ENCODE results near the gene BDH1.

DNA sequence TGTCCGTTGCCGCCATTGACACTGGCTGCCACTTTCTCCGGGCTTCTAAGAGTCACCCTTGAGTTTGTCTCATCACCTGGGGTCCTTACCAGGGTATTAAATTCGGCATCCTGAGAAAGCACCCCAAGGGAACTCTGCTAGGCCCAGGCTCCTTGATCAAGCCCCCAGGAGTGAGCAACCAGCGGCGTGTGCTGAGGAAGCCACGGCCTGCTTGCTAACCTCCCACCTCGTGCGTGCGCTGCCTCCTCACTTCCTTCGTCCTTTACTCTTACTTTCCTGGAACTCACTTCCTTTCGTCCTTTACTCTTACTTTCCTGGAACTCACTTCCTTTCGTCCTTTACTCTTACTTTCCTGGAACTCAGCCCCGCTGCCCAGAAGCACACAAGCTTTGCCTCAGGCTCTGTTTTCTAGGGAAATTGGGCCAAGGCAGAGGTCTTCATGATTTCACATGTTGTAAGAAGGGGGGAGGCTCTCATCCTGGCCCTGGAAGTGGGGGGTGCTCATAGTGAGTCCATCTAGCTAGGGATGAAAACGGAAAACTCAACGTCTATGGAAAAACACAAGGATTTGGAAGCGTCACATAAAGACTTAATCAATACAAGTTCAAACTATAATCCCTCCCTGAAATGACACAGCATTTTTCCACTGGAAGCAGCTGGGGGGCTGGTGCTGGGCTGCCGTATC, 36.7 kb upstream of the BDH1 start:
- TF ChIP-seq SIN3A (IDR thresholded peaks at IDR 0.05; ENCODE audit: borderline replicate concordance, low read depth, low read length) (no peak), MXI1 (IDR thresholded peaks at IDR 0.05; ENCODE audit: low read depth, low read length) (no peak), PBX3 (IDR thresholded peaks at IDR 0.05) (no peak), SMC3 (IDR thresholded peaks at IDR 0.05; ENCODE audit: low read depth, low read length) (no peak), CHD2 (IDR thresholded peaks at IDR 0.05; ENCODE audit: low read length, partially characterized antibody) (no peak), POLR2AphosphoS5 (IDR thresholded peaks at IDR 0.05; ENCODE audit: low read depth, low read length) (no peak), EP300 (IDR thresholded peaks at IDR 0.05; ENCODE audit: borderline replicate concordance in 1 of 2, low read depth in 1 of 2, low read length in 1 of 2) (no peak)
- TF ChIP-seq, protein P1, sequence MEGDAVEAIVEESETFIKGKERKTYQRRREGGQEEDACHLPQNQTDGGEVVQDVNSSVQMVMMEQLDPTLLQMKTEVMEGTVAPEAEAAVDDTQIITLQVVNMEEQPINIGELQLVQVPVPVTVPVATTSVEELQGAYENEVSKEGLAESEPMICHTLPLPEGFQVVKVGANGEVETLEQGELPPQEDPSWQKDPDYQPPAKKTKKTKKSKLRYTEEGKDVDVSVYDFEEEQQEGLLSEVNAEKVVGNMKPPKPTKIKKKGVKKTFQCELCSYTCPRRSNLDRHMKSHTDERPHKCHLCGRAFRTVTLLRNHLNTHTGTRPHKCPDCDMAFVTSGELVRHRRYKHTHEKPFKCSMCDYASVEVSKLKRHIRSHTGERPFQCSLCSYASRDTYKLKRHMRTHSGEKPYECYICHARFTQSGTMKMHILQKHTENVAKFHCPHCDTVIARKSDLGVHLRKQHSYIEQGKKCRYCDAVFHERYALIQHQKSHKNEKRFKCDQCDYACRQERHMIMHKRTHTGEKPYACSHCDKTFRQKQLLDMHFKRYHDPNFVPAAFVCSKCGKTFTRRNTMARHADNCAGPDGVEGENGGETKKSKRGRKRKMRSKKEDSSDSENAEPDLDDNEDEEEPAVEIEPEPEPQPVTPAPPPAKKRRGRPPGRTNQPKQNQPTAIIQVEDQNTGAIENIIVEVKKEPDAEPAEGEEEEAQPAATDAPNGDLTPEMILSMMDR (IDR thresholded peaks at IDR 0.05), result no peak
- TF ChIP-seq, protein P2, sequence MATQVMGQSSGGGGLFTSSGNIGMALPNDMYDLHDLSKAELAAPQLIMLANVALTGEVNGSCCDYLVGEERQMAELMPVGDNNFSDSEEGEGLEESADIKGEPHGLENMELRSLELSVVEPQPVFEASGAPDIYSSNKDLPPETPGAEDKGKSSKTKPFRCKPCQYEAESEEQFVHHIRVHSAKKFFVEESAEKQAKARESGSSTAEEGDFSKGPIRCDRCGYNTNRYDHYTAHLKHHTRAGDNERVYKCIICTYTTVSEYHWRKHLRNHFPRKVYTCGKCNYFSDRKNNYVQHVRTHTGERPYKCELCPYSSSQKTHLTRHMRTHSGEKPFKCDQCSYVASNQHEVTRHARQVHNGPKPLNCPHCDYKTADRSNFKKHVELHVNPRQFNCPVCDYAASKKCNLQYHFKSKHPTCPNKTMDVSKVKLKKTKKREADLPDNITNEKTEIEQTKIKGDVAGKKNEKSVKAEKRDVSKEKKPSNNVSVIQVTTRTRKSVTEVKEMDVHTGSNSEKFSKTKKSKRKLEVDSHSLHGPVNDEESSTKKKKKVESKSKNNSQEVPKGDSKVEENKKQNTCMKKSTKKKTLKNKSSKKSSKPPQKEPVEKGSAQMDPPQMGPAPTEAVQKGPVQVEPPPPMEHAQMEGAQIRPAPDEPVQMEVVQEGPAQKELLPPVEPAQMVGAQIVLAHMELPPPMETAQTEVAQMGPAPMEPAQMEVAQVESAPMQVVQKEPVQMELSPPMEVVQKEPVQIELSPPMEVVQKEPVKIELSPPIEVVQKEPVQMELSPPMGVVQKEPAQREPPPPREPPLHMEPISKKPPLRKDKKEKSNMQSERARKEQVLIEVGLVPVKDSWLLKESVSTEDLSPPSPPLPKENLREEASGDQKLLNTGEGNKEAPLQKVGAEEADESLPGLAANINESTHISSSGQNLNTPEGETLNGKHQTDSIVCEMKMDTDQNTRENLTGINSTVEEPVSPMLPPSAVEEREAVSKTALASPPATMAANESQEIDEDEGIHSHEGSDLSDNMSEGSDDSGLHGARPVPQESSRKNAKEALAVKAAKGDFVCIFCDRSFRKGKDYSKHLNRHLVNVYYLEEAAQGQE (IDR thresholded peaks at IDR 0.05; ENCODE audit: low read depth, low read length), result no peak
- TF ChIP-seq, protein P3, sequence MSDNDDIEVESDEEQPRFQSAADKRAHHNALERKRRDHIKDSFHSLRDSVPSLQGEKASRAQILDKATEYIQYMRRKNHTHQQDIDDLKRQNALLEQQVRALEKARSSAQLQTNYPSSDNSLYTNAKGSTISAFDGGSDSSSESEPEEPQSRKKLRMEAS (IDR thresholded peaks at IDR 0.05; ENCODE audit: low read depth), result no peak

Measured in SK-N-SH (cell line).